C4-2B (cell line): ENCODE measurements around the gene STAMBP.

Experiments used
- H3K27ac ChIP-seq: fragments of 450-650 bp; 2 replicates; pipeline ENCODE4 v1.5.1; 2017
- CTCF ChIP-seq: fragments of 450-650 bp; conservative IDR thresholded peaks from 2 replicates; pipeline ENCODE4 v1.5.1; 2017; ENCODE audit warnings: mild to moderate bottlenecking
- ZFX ChIP-seq: fragments of 450-650 bp; IDR thresholded peaks from 2 replicates; pipeline ENCODE4 v1.6.1; 2017

The STAMBP gene

GRCh38 chr2:73894877-73895276 is 66.1 kb downstream of the STAMBP start:
- no peak for TF ChIP-seq ZFX
- TF ChIP-seq CTCF: no peak

GRCh38 chr2:73895473-73895872 is 66.7 kb downstream of the STAMBP start:
- TF ChIP-seq ZFX (no peak), CTCF (no peak)
- no peak overlapping the region for H3K27ac ChIP-seq

More at GRCh38 chr2:73894877-73895276, 66.1 kb downstream of the STAMBP start:
- no peak overlapping the region for H3K27ac ChIP-seq

GRCh38 chr2:73896362-73897239 is 67.8 kb downstream of the STAMBP start:
- TF ChIP-seq ZFX (no peak), CTCF (no peak)
- no peak overlapping the region for H3K27ac ChIP-seq

- H3K27ac ChIP-seq: no peak overlapping the region
- TF ChIP-seq ZFX: no peak
- TF ChIP-seq CTCF: no peak
These were observed 68.5 kb downstream of the STAMBP start for GRCh38 chr2:73897240-73897583.

- H3K27ac ChIP-seq: no peak overlapping the region
- TF ChIP-seq CTCF: no peak
- TF ChIP-seq ZFX: no peak
These were observed 69.2 kb downstream of the STAMBP start for GRCh38 chr2:73897934-73898333.

- no peak overlapping the region for H3K27ac ChIP-seq
These were observed 71.1 kb downstream of the STAMBP start for GRCh38 chr2:73899801-73900336.

More at GRCh38 chr2:73899801-73900336, 71.1 kb downstream of the STAMBP start:
- no peak for TF ChIP-seq ZFX
- TF ChIP-seq CTCF: no peak
